ENCODE measurements around the gene WHRN.

DNA sequence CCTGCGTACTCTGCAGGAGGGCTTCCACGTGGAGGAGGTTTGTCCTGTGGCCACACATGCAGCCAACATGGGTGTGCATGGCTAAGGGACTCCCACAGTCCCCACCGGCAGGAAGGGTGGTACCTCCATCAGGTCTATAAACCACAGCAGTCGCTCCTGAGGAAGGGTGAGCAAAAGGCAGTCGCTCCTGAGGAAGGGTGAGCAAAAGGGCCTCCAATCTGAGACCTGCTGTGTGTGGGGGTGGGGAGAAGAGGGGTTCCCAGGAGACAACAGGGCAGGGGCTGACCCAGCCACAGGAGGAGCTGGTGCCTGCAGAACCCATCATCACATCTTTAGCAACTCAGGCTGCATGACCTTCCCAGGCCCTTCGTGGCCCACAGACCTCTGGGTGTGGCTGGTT is 87.2 kb downstream of the WHRN start:
- TF ChIP-seq, protein P1, sequence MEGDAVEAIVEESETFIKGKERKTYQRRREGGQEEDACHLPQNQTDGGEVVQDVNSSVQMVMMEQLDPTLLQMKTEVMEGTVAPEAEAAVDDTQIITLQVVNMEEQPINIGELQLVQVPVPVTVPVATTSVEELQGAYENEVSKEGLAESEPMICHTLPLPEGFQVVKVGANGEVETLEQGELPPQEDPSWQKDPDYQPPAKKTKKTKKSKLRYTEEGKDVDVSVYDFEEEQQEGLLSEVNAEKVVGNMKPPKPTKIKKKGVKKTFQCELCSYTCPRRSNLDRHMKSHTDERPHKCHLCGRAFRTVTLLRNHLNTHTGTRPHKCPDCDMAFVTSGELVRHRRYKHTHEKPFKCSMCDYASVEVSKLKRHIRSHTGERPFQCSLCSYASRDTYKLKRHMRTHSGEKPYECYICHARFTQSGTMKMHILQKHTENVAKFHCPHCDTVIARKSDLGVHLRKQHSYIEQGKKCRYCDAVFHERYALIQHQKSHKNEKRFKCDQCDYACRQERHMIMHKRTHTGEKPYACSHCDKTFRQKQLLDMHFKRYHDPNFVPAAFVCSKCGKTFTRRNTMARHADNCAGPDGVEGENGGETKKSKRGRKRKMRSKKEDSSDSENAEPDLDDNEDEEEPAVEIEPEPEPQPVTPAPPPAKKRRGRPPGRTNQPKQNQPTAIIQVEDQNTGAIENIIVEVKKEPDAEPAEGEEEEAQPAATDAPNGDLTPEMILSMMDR (IDR thresholded peaks at IDR 0.05; ENCODE audit: poor library complexity, severe bottlenecking) = no peak
- TF ChIP-seq MXI1 (conservative IDR thresholded peaks at IDR 0.05; ENCODE audit: poor library complexity, severe bottlenecking) (no peak), POLR2AphosphoS5 (IDR thresholded peaks at IDR 0.05) (no peak), TAF1 (IDR thresholded peaks at IDR 0.05; ENCODE audit: low read depth) (no peak), EP300 (conservative IDR thresholded peaks at IDR 0.05; ENCODE audit: poor library complexity, severe bottlenecking) (no peak), EZH2 (IDR thresholded peaks at IDR 0.05; ENCODE audit: borderline replicate concordance, insufficient read depth, low read length, poor library complexity, severe bottlenecking) (no peak), RAD21 (conservative IDR thresholded peaks at IDR 0.05) (no peak)
- TF ChIP-seq, protein P2, sequence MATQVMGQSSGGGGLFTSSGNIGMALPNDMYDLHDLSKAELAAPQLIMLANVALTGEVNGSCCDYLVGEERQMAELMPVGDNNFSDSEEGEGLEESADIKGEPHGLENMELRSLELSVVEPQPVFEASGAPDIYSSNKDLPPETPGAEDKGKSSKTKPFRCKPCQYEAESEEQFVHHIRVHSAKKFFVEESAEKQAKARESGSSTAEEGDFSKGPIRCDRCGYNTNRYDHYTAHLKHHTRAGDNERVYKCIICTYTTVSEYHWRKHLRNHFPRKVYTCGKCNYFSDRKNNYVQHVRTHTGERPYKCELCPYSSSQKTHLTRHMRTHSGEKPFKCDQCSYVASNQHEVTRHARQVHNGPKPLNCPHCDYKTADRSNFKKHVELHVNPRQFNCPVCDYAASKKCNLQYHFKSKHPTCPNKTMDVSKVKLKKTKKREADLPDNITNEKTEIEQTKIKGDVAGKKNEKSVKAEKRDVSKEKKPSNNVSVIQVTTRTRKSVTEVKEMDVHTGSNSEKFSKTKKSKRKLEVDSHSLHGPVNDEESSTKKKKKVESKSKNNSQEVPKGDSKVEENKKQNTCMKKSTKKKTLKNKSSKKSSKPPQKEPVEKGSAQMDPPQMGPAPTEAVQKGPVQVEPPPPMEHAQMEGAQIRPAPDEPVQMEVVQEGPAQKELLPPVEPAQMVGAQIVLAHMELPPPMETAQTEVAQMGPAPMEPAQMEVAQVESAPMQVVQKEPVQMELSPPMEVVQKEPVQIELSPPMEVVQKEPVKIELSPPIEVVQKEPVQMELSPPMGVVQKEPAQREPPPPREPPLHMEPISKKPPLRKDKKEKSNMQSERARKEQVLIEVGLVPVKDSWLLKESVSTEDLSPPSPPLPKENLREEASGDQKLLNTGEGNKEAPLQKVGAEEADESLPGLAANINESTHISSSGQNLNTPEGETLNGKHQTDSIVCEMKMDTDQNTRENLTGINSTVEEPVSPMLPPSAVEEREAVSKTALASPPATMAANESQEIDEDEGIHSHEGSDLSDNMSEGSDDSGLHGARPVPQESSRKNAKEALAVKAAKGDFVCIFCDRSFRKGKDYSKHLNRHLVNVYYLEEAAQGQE (IDR thresholded peaks at IDR 0.05; ENCODE audit: borderline replicate concordance) = no peak

All from neural cell (in vitro differentiated cells).